Activated naive CD4-positive, alpha-beta T cell treated with anti-CD3 and anti-CD28 coated beads, Interleukin-2, amount 50 U/mL, for 72 hours (primary cell): Measurements from ENCODE around the gene ZBTB5. TPM values are rescaled to one million over a fixed set of nuclear protein-coding genes. Genes with fewer than 3 reads are reported as not detected.
"Not testable (repeated sequence)": the region's sequence is repeated elsewhere in the genome, so short reads cannot be mapped to it uniquely, and the experiment has no call there.

Experiments
- ATAC-seq, 2 donors: fragments of 150-1000 bp; cut with Tn5 transposase; 2 replicates each; pipeline ENCODE4 v1.10.0; 2021; ENCODE audit warnings: mild to moderate bottlenecking in 2 of 2, moderate library complexity in 2 of 2
- DNase-seq, 2 donors: peaks; one replicate each; pipeline ENCODE4 v3.0.0; 2021 to 2022; ENCODE audit warnings: low spot score in 2 of 2
- H3K27ac Mint-ChIP-seq, 2 donors: one replicate each; pipeline ENCODE4 v1.8.0; 2022; ENCODE audit warnings: mild to moderate bottlenecking in 2 of 2, mixed read lengths in 2 of 2
- H3K36me3 Mint-ChIP-seq, 2 donors: one replicate each; pipeline ENCODE4 v1.8.0; 2022; ENCODE audit warnings: mixed read lengths in 2 of 2
- H3K9me3 Mint-ChIP-seq, 2 donors: one replicate each; pipeline ENCODE4 v1.8.0; 2022; ENCODE audit warnings: mixed read lengths in 2 of 2
- total RNA-seq, 2 donors: library from RNA; stranded (reverse); gene quantifications; one replicate each; pipeline ENCODE4 v1.2.3, GENCODE V29; 2022

ZBTB5 gene
- total RNA-seq, 2 donors from 2014 or later, result 10.6 to 25.6 TPM

- no peak for ATAC-seq
- Mint-ChIP-seq H3K36me3 (peaks cover 5 to 9% of the 10 kb centered on the region in 2 donors), H3K27ac (no peak overlapping the region), H3K9me3 (no peaks in the 10 kb centered on the region)
- DNase-seq, result no peak
Observed at GRCh38 chr9:37442556-37442955, 22.7 kb downstream of the ZBTB5 start.

DNA sequence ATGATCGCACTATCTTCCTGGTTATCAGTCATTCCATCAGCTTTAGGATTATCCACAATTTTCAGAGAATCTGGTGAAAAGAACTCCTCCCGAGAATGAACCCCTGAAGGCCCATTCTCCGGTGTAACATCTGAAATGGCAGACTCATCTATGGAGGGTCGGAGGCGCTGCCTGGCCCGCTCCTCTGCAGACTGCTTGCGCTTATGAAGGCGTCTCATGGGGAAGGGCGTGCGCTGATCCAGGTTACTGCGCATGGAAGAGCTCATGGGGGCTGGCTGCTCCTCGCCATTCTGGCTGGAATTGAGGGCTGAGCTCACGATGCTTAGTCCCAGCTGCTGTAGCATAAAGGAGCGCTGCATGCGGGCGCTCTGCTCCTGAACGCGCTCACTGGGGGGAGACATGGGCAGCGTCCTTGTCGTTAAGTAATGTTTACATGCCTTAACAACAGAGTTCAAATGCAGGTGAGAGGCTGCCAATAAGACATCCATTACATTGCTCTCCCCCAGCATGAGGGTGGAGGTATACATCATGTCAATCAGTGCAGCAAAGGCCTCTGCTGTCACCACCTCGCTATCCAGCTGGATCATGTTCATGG is 23.4 kb downstream of the ZBTB5 start:
- no peak for DNase-seq
- ATAC-seq, result no peak
- H3K36me3 Mint-ChIP-seq, result peaks cover 5 to 9% of the 10 kb centered on the region in 2 donors
- peak overlapping the region in 1 of 2 donors; percentile 62 for H3K27ac Mint-ChIP-seq
- no peaks in the 10 kb centered on the region for H3K9me3 Mint-ChIP-seq

DNA sequence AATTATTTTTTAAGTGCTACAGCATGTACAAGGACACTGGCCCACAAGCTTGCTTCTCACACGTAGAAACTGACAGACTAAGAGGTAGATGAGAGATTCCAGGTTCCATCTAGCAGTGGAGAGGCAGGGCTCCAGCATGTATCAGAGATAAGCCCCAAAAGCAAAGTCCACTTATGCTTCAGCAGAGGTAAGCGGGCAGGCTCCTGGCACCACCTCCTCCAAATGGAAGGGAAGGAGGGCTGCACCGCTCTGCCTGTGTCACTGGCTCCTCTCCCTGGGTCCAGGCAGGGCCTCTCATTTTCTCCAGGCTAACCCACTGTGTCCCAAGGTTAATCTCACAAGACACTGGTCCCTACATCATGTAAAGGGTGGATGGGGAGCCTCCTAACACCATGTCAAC is 26.9 kb downstream of the ZBTB5 start:
- ATAC-seq (no peak), DNase-seq (no peak)
- no peak overlapping the region for H3K27ac Mint-ChIP-seq
- no peaks in the 10 kb centered on the region for H3K9me3 Mint-ChIP-seq
- peaks cover 5 to 9% of the 10 kb centered on the region in 2 donors for H3K36me3 Mint-ChIP-seq

DNA sequence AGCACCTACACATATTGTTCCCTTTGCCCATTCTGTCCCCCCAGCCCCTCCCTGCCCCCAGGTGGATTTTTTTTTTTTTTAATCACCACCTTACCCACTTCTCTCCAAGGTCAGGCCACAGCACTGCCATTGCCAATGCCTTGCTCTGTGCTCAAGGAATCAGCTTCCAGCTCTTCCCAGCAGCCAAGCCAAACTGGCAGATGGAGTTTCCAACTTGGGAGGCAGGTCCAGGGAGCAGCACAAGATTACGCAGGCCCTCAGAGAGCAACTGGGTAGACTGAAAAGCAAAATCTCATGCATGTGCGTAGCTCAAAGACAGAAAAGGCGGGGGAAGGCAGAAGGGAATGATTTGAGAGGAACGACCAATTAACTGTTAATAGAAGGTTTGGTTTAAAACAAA is 27.6 kb downstream of the ZBTB5 start:
- Mint-ChIP-seq H3K27ac (peak overlapping the region in 1 of 2 donors; percentile 90), H3K36me3 (peaks cover 5 to 9% of the 10 kb centered on the region in 2 donors), H3K9me3 (no peaks in the 10 kb centered on the region)
- ATAC-seq (no peak), DNase-seq (no peak)

DNA sequence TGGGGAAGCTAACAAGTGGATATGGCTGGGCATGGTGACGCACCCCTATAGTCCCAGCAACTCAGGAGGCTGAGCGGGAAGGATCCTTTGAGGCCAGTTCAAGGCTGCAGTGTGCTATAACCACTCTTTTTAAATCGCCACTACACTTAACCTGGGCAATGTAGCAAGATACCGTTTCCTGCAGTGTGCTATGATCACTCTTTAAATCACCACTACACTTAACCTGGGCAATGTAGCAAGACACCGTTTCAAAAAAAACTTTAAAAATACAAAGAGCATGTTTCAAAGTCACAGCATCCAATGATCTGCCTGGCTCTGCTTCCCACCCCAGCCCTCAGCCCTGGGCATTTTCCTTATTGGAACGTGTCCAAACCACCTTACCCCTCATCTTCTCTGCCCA is 28.2 kb downstream of the ZBTB5 start:
- Mint-ChIP-seq H3K9me3 (no peaks in the 10 kb centered on the region), H3K27ac (peak overlapping the region in 1 of 2 donors; percentile 14), H3K36me3 (peaks cover 5% of the 10 kb centered on the region in 2 donors)
- ATAC-seq (no peak), DNase-seq (no peak)

- no peaks in the 10 kb centered on the region for H3K9me3 Mint-ChIP-seq
- ATAC-seq (no peak), DNase-seq (no peak)
- peak overlapping the region in 1 of 2 donors; percentile 50 for H3K27ac Mint-ChIP-seq
- peaks cover under 1 to 3% of the 10 kb centered on the region in 2 donors for H3K36me3 Mint-ChIP-seq
Observed at GRCh38 chr9:37436540-37436939, 28.7 kb downstream of the ZBTB5 start.

GRCh38 chr9:37433867-37434371 is 31.3 kb downstream of the ZBTB5 start:
- Mint-ChIP-seq H3K27ac (peak overlapping the region in 1 of 2 donors; percentile 15), H3K9me3 (no peaks in the 10 kb centered on the region), H3K36me3 (no peaks in the 10 kb centered on the region)
- no peak for ATAC-seq
- no peak for DNase-seq

DNA sequence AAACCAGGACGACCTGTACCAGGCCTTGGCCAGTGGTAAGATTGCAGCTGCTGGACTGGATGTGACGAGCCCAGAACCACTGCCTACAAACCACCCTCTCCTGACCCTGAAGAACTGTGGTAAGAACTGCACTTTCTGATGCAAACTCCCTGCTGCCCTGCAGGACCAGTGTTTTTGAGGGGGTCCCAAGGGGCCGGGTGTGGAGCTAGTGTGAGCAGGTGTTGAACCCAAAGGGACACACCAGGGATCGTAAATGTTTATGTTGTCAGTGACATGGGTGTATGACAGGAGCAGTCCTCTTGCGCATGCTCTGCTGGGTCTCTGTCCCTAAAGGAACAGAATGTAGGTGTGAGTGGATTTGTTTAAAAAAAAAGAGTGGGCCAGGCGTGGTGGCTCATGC is 33.2 kb downstream of the ZBTB5 start:
- ATAC-seq (no peak), DNase-seq (no peak)
- Mint-ChIP-seq H3K9me3 (no peaks in the 10 kb centered on the region), H3K27ac (peak overlapping the region in 1 of 2 donors; percentile 90), H3K36me3 (peaks cover 4 to 6% of the 10 kb centered on the region in 2 donors)

DNA sequence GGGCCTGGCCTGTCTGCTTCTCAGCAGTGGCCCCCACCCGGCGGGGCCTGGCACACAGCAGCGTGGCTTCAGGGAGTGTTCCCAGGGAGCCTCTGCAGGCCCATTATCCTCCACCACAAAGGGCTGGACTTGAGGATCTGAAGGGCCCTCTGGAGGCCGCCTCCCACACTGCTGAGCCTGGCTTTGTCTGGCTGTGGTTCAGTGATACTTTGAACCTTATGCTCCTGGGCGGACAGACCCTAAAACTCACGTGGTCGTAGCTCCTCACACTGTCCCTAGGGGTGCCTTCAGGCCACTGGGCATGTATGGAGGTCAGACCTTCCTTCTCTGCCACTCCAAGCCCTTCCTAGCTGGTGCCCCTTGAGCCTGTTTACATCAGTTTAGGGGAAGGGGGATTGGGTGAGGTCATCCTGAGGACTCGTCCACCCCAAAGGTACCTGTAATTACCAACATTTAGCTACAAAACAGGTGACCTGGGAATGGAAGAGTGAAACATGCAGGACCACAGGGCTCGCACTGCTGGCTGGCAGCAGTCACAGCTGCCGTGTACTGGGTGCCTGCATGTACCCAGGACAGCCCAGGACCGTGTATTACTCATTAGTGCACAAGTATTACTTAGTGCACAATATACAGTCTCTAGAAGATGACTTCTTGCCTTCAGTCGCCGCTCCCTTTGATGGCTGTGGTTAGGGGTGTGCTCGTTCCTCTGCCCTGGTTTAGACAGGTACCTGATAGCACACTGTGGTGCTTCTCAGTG is 34.2 kb downstream of the ZBTB5 start:
- Mint-ChIP-seq H3K27ac (peak overlapping the region in 1 of 2 donors; percentile 90), H3K9me3 (no peaks in the 10 kb centered on the region), H3K36me3 (peaks cover 4 to 10% of the 10 kb centered on the region in 2 donors)
- ATAC-seq (no peak), DNase-seq (no peak)

- ATAC-seq (no peak), DNase-seq (no peak)
- Mint-ChIP-seq H3K27ac (peak overlapping the region in 1 of 2 donors; percentile 29), H3K36me3 (peaks cover 4 to 12% of the 10 kb centered on the region in 2 donors), H3K9me3 (no peaks in the 10 kb centered on the region)
Observed at GRCh38 chr9:37429441-37430285, 35.6 kb downstream of the ZBTB5 start.

DNA sequence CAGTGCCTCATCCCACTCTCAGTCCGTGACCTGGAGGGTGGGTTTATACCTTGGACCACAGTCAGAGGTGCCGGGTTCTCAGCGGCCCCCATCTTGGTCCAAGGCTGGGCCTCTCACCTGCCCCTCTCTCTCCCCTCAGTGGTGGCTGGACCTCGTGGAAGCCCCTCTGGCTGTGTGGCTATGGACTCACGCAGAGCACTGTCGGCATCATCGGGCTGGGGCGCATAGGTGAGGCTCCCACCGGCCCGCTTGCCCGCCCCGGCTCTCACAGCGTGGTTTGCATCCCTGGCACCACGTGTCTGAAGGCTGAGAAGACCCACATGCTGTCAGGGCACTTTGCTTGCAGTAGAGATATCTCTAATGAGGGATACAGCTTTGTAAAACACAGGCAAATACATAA is 36.9 kb downstream of the ZBTB5 start:
- H3K27ac Mint-ChIP-seq, result peak overlapping the region in 1 of 2 donors; percentile 52
- peaks cover 9 to 12% of the 10 kb centered on the region in 2 donors for H3K36me3 Mint-ChIP-seq
- ATAC-seq (no peak), DNase-seq (no peak)
- no peaks in the 10 kb centered on the region for H3K9me3 Mint-ChIP-seq

- DNase-seq, result no peak
- ATAC-seq, result no peak
- Mint-ChIP-seq H3K27ac (peak overlapping the region; percentile 9 to 29), H3K36me3 (peaks cover 12 to 18% of the 10 kb centered on the region in 2 donors), H3K9me3 (no peaks in the 10 kb centered on the region)
Observed at GRCh38 chr9:37426846-37427245, 38.4 kb downstream of the ZBTB5 start.

GRCh38 chr9:37426431-37426830 is 38.8 kb downstream of the ZBTB5 start:
- peaks cover 12 to 18% of the 10 kb centered on the region in 2 donors for H3K36me3 Mint-ChIP-seq
- not testable (repeated sequence) for H3K9me3 Mint-ChIP-seq, DNase-seq, ATAC-seq
- peak overlapping the region in 1 of 2 donors; percentile 65 for H3K27ac Mint-ChIP-seq

DNA sequence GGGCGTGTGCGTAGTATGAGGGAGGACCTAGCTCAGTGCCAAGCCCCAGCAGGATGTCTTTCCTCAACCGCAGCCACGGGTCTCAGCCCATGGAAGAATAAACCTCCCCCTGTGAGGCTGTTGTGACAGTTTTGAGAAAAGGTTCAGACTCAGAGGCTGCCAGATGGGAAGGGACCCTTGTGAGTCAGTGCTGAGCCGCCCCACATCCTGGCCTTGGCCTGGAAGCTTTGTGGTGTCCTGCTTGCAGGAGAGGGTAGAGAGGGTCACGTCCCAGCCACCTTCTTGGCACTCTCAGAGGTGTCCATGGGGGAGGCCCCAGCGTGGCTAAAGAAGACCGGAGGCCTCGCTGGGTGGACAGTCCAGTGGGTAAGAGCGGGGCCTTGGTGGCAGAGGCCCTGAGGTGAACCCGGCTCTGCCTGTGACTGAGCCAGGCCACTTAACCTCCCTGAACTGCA is 39.9 kb downstream of the ZBTB5 start:
- ATAC-seq (no peak), DNase-seq (no peak)
- Mint-ChIP-seq H3K36me3 (peaks cover 12 to 18% of the 10 kb centered on the region in 2 donors), H3K9me3 (no peaks in the 10 kb centered on the region), H3K27ac (no peak overlapping the region)

GRCh38 chr9:37424686-37425297 is 40.5 kb downstream of the ZBTB5 start:
- no peak for ATAC-seq
- Mint-ChIP-seq H3K9me3 (no peaks in the 10 kb centered on the region), H3K36me3 (peaks cover 12 to 18% of the 10 kb centered on the region in 2 donors), H3K27ac (no peak overlapping the region)
- no peak for DNase-seq

- Mint-ChIP-seq H3K9me3 (no peaks in the 10 kb centered on the region), H3K27ac (peak overlapping the region in 1 of 2 donors; percentile 92), H3K36me3 (peaks cover 12 to 18% of the 10 kb centered on the region in 2 donors)
- DNase-seq (no peak), ATAC-seq (no peak)
Observed at GRCh38 chr9:37424204-37424685, 41.0 kb downstream of the ZBTB5 start.
